GM23338 (cell line): ENCODE measurements around the gene CRB2.

Source experiments
- CREB1 ChIP-seq: fragments of 250-450 bp; sonication (Bioruptor Pico); IDR thresholded peaks from 2 replicates; pipeline ENCODE4 v1.5.0; 2020; ENCODE audit warnings: low read depth, mild to moderate bottlenecking, moderate library complexity
- CTCF ChIP-seq, 2 experiments: fragments of 200-600 bp in 1 of 2; sonication (generic) in 1 of 2; conservative IDR thresholded peaks; 2 replicates each; pipeline versions ENCODE4 v1.5.1 to v1.6.1; 2016 to 2017; ENCODE audit warnings: antibody characterized with exemption in 2 of 2, low read depth in 2 of 2, mild to moderate bottlenecking in 2 of 2, moderate library complexity in 1 of 2
- EZH2 ChIP-seq: fragments of 200-600 bp; sonication (generic); IDR thresholded peaks from one replicate; pipeline ENCODE4 v1.8.0; 2017; ENCODE audit warnings: antibody characterized with exemption, mild to moderate bottlenecking, low read depth; ENCODE audit not compliant: unreplicated experiment
- EZH2phosphoT487 ChIP-seq: fragments of 200-600 bp; sonication (generic); IDR thresholded peaks from one replicate; pipeline ENCODE4 v1.8.1; 2018; ENCODE audit warnings: antibody characterized with exemption; ENCODE audit not compliant: unreplicated experiment
- JUNB ChIP-seq: IDR thresholded peaks from one replicate; pipeline ENCODE4 v1.6.1; 2016; ENCODE audit warnings: antibody characterized with exemption; ENCODE audit not compliant: unreplicated experiment
- POLR2AphosphoS5 ChIP-seq: IDR thresholded peaks from 2 replicates; pipeline ENCODE4 v1.6.1; 2016; ENCODE audit warnings: antibody characterized with exemption, low read depth
- REST ChIP-seq: IDR thresholded peaks from one replicate; pipeline ENCODE4 v1.6.1; 2018; ENCODE audit warnings: antibody characterized with exemption; ENCODE audit not compliant: unreplicated experiment

- TF ChIP-seq EZH2 (no peak), CTCF (conservative IDR thresholded peaks at IDR 0.05; ENCODE audit: low read depth in 2 of 2) (no peak), EZH2phosphoT487 (no peak), POLR2AphosphoS5 (no peak), CREB1 (no peak), REST (no peak), JUNB (no peak)
Observed at GRCh38 chr9:123318202-123318601, 37.8 kb upstream of the CRB2 start.
